ENCODE measurements around the gene CNTNAP3. TPM values are rescaled to one million over a fixed set of nuclear protein-coding genes. Genes with fewer than 3 reads are reported as not detected.
A peak's percentile ranks its signal among the peaks of the same experiment; 100 is the strongest.
"Not testable (repeated sequence)": the region's sequence is repeated elsewhere in the genome, so short reads cannot be mapped to it uniquely, and the experiment has no call there.

CNTNAP3 gene
- total RNA-seq: 19.4 and 24.7 TPM in 2 replicates
- polyA plus RNA-seq: 10.9 and 11.1 TPM in 2 replicates
- 5.2 and 6.5 TPM in 2 replicates for polyA plus RNA-seq (2011; cell fraction: cytosol; rRNA removed)
- 56.6 and 72.3 TPM in 2 replicates for polyA plus RNA-seq (2011; cell fraction: nucleus; rRNA removed)
- 16.7 and 18.4 TPM in 2 replicates for polyA plus RNA-seq (2012)
- polyA minus RNA-seq: 89.9 and 94.1 TPM in 2 replicates
- polyA minus RNA-seq (2011; cell fraction: cytosol; rRNA and poly(A)+ RNA removed): not detected
- polyA minus RNA-seq (2011; cell fraction: nucleus; rRNA and poly(A)+ RNA removed): 112 and 122 TPM in 2 replicates
- percentile 60 among the genes with signal in this experiment for Bru-seq, nascent RNA
- BruChase-seq, experiment 1, labeled RNA remaining after a 6-hour chase: percentile 45 among the genes with signal in this experiment
- BruChase-seq, experiment 2, labeled RNA remaining after a 2-hour chase: percentile 53 among the genes with signal in this experiment
- long read RNA-seq, full-length matches to known transcripts: 1 of 19 reads
- long read RNA-seq, partial matches to known transcripts: 8 of 19 reads
- long read RNA-seq, other reads (novel, unspliced or antisense): 10 of 19 reads

DNA sequence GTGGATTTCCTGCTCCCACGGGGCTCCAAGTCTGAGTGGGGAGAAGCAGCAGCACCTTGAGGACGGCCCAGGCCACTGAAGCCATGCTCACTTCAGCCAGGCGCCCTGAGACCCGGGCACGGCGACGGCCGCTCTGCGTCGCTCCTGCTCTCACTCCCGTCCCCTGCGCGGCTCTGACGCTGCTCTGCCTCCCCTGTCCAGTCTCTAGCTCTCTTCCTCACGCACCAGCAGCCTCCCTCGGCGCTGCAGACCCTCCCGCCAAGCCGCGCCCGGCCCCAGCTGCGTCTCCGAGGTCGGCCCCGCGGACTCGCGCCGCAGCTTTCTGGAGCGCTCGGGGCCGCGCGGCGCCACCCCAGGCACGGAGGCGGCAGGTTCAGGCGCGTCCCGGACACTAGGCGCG is at the start of gene CNTNAP3:
Gene CNTNAP3, minus strand, starts transcription at position 188 of the 400 bp plus-strand sequence. Its CDS starts 103 bp downstream, at position 85.
- H4K20me1 ChIP-seq (replicated peaks; ENCODE audit: control insufficient read depth, extremely low read depth, insufficient read depth, low read length); POLR2A ChIA-PET; H3K4me3 ChIP-seq (replicated peaks in 1 of 3; ENCODE audit: insufficient read depth in 1 of 3, low read depth in 1 of 3, low read length in 3 of 3); DNase-seq (ENCODE audit: low read depth, low spot score); dilution Hi-C loops (cut with MboI; ENCODE audit: extremely low pct_ligation_motif_present, low sequenced_read_pairs); CTCF ChIA-PET; H3K36me3 ChIP-seq (ENCODE audit: control insufficient read depth in 2 of 2, extremely low read depth in 1 of 2, insufficient read depth in 2 of 2, low read length in 2 of 2); H3K9me3 ChIP-seq (replicated peaks; ENCODE audit: control insufficient read depth, insufficient read depth, low read length); H3K79me2 ChIP-seq (ENCODE audit: control insufficient read depth, insufficient read depth, low read length); H3K9me1 ChIP-seq (replicated peaks; ENCODE audit: control insufficient read depth, extremely low read depth, insufficient read depth, low read length); H3K4me2 ChIP-seq (ENCODE audit: insufficient read depth, low read length); intact Hi-C loops (cut with micrococcal nuclease); BruUV-seq (replicated peaks); FAIRE-seq; H3K27me3 ChIP-seq (ENCODE audit: control insufficient read depth in 2 of 2, insufficient read depth in 2 of 2, low read length in 2 of 2); H3K4me1 ChIP-seq (ENCODE audit: control insufficient read depth, extremely low read depth, insufficient read depth, low read length); H2AFZ ChIP-seq (ENCODE audit: low read depth, low read length); H3K27ac ChIP-seq (ENCODE audit: insufficient read depth, low read depth, low read length); H3K9ac ChIP-seq (replicated peaks; ENCODE audit: extremely low read depth, insufficient read depth, low read length): not testable (repeated sequence)

DNA sequence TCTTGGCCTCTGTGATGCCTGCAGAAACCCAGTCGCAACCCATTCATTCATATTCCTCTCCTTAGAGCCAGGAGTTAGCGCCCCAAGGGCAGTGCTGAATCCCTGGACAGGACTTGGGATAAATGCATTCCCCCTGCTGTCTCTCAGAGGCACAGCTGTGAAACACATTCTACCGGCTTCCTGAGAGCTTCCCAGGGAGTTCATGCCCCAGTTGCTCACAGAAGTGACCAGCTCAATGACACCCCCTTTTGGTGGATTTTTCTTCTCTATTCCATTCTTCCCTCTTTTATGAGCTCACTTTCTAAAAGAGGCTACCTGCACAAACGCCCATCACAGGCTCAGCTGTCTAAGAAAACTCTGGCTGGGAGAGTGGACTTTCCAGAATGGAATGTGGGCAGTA is 8.0 kb downstream of the CNTNAP3 start:
- H3K4me1 ChIP-seq (ENCODE audit: control insufficient read depth, extremely low read depth, insufficient read depth, low read length); H3K9me1 ChIP-seq (replicated peaks; ENCODE audit: control insufficient read depth, extremely low read depth, insufficient read depth, low read length); H3K4me2 ChIP-seq (ENCODE audit: insufficient read depth, low read length); H3K9me3 ChIP-seq (replicated peaks; ENCODE audit: control insufficient read depth, insufficient read depth, low read length); DNase-seq (ENCODE audit: low read depth, low spot score); intact Hi-C loops (cut with micrococcal nuclease); H4K20me1 ChIP-seq (replicated peaks; ENCODE audit: control insufficient read depth, extremely low read depth, insufficient read depth, low read length); H3K9ac ChIP-seq (replicated peaks; ENCODE audit: extremely low read depth, insufficient read depth, low read length); H3K36me3 ChIP-seq (ENCODE audit: control insufficient read depth in 2 of 2, extremely low read depth in 1 of 2, insufficient read depth in 2 of 2, low read length in 2 of 2); FAIRE-seq; H3K4me3 ChIP-seq (replicated peaks in 1 of 3; ENCODE audit: insufficient read depth in 1 of 3, low read depth in 1 of 3, low read length in 3 of 3); H3K27ac ChIP-seq (ENCODE audit: insufficient read depth, low read depth, low read length); H2AFZ ChIP-seq (ENCODE audit: low read depth, low read length); BruUV-seq (replicated peaks); H3K79me2 ChIP-seq (ENCODE audit: control insufficient read depth, insufficient read depth, low read length); POLR2A ChIA-PET; H3K27me3 ChIP-seq (ENCODE audit: control insufficient read depth in 2 of 2, insufficient read depth in 2 of 2, low read length in 2 of 2); CTCF ChIA-PET; dilution Hi-C loops (cut with MboI; ENCODE audit: extremely low pct_ligation_motif_present, low sequenced_read_pairs): not testable (repeated sequence)

DNA sequence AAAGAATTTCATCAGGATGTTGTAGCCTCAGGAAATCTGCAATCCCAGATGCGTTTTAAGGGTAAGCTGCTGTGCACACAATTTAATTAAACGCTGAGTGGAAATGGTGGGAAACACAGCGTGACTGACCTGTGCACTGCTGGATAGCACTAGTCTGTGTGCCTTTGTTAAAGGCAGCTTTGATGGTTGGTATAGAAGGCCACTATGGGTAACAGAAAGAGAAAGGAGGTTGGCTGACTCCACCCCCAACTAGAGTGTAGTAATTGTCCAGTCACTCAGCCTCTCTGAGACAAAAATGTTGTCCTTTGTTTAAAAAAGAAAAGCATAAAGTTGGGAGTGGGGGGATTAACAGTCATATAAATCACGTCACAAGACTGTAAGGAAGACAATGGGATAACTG is 45.5 kb downstream of the CNTNAP3 start:
- DNase-seq (ENCODE audit: low read depth, low spot score); POLR2A ChIA-PET; H3K4me2 ChIP-seq (ENCODE audit: insufficient read depth, low read length); CTCF ChIA-PET; H4K20me1 ChIP-seq (replicated peaks; ENCODE audit: control insufficient read depth, extremely low read depth, insufficient read depth, low read length); H3K9ac ChIP-seq (replicated peaks; ENCODE audit: extremely low read depth, insufficient read depth, low read length); H3K27ac ChIP-seq (ENCODE audit: insufficient read depth, low read depth, low read length); H3K4me1 ChIP-seq (ENCODE audit: control insufficient read depth, extremely low read depth, insufficient read depth, low read length); H3K4me3 ChIP-seq (replicated peaks in 1 of 3; ENCODE audit: insufficient read depth in 1 of 3, low read depth in 1 of 3, low read length in 3 of 3); BruUV-seq (replicated peaks); H3K36me3 ChIP-seq (ENCODE audit: control insufficient read depth in 2 of 2, extremely low read depth in 1 of 2, insufficient read depth in 2 of 2, low read length in 2 of 2); H2AFZ ChIP-seq (ENCODE audit: low read depth, low read length); H3K27me3 ChIP-seq (ENCODE audit: control insufficient read depth in 2 of 2, insufficient read depth in 2 of 2, low read length in 2 of 2); FAIRE-seq; H3K79me2 ChIP-seq (ENCODE audit: control insufficient read depth, insufficient read depth, low read length); dilution Hi-C loops (cut with MboI; ENCODE audit: extremely low pct_ligation_motif_present, low sequenced_read_pairs); H3K9me1 ChIP-seq (replicated peaks; ENCODE audit: control insufficient read depth, extremely low read depth, insufficient read depth, low read length); intact Hi-C loops (cut with micrococcal nuclease); H3K9me3 ChIP-seq (replicated peaks; ENCODE audit: control insufficient read depth, insufficient read depth, low read length): not testable (repeated sequence)

DNA sequence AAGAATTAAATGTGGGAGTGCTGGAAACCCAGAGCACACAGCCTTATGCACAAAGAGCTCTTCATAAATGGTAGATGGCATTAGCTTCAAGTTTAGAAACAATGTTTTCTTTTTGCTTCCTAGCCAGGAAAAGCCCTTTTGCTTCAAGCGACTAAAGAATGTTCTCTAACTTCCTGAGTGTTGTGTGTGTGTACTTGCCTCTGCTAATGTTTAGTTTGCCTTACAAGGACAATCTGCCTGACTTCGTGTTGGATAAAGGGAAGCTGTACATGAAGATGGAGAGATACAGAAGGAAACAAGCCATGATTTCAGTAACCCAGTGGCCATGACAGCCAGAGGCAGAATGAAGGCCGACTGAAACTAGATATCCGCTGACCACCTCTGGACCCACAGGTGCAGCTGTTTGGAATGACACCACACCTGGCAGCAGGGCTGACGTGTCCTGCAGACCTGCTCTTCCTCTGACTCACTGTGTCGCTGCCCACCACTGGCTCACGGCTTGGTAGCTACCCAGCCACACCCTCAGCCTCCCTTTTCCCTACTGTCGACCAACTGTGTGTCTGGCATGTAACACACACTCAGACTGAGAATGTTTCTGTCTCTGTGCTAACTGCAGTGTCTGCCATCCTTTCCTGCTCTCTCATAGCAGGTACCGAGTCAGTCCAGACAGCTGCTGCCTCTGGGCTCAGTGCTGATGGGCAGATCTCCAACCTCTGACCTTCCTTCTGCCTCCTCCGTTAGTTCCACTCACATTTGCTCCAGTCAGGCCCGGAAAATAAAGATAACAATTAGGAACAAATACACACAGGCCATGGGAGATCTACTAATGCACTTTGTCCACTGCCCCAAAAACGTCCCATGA is 55.6 kb downstream of the CNTNAP3 start:
- H3K9ac ChIP-seq (replicated peaks; ENCODE audit: extremely low read depth, insufficient read depth, low read length); intact Hi-C loops (cut with micrococcal nuclease); H3K4me1 ChIP-seq (ENCODE audit: control insufficient read depth, extremely low read depth, insufficient read depth, low read length); DNase-seq (ENCODE audit: low read depth, low spot score); dilution Hi-C loops (cut with MboI; ENCODE audit: extremely low pct_ligation_motif_present, low sequenced_read_pairs); H4K20me1 ChIP-seq (replicated peaks; ENCODE audit: control insufficient read depth, extremely low read depth, insufficient read depth, low read length); H3K9me1 ChIP-seq (replicated peaks; ENCODE audit: control insufficient read depth, extremely low read depth, insufficient read depth, low read length); H3K79me2 ChIP-seq (ENCODE audit: control insufficient read depth, insufficient read depth, low read length); H3K27me3 ChIP-seq (ENCODE audit: control insufficient read depth in 2 of 2, insufficient read depth in 2 of 2, low read length in 2 of 2); H3K27ac ChIP-seq (ENCODE audit: insufficient read depth, low read depth, low read length); H2AFZ ChIP-seq (ENCODE audit: low read depth, low read length); H3K4me3 ChIP-seq (replicated peaks in 1 of 3; ENCODE audit: insufficient read depth in 1 of 3, low read depth in 1 of 3, low read length in 3 of 3); POLR2A ChIA-PET; H3K4me2 ChIP-seq (ENCODE audit: insufficient read depth, low read length); H3K36me3 ChIP-seq (ENCODE audit: control insufficient read depth in 2 of 2, extremely low read depth in 1 of 2, insufficient read depth in 2 of 2, low read length in 2 of 2); CTCF ChIA-PET; H3K9me3 ChIP-seq (replicated peaks; ENCODE audit: control insufficient read depth, insufficient read depth, low read length); FAIRE-seq: not testable (repeated sequence)
- TSS peak; percentile 56 for BruUV-seq (replicated peaks)

Data from endothelial cell of umbilical vein (primary cell).